ENCODE measurements around the gene IMPACT.

Gene IMPACT

DNA sequence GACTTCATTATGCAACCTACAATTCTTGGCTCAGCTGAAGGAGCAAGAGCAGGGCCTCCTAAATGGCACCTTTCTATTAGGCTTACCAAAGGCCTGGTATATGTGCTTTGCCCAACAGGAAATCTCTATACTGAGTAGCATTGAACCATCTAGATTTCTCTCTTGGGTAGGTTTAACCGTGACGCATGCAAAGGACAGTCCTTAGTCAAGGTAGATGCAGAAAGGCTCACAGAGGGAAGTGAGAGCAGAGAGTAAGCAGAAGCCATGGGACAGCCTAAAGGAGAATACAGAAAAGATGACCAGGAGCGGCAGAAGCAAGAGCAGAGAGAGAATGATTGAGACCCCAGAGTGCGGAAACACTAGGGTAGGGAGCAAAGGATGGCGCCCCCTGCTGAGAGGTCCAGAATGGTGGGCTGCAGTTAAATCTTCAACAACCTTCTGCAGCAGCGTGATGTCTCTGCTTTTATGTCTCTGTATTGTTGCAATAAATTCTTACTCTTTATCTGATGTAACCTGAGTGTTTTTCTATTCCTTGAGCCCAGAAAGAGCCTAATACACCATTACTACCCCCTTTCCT lies 24.2 kb upstream of the IMPACT start:
- Histone ChIP-seq H4K20me1 (ENCODE audit: insufficient read depth, low read length) (no peaks in the 10 kb centered on the region), H3K9me2 (replicated peaks; ENCODE audit: insufficient read depth, low read length) (no peaks in the 10 kb centered on the region), H3K9me3 (replicated peaks; ENCODE audit: insufficient read depth, low read length) (no peaks in the 10 kb centered on the region), H3K4me2 (ENCODE audit: low read depth, low read length) (no peak overlapping the region), H3F3A (ENCODE audit: insufficient read depth, low read length) (no peaks in the 10 kb centered on the region), H3K27ac (ENCODE audit: low read length) (no peak overlapping the region), H3K79me2 (ENCODE audit: low read length) (no peaks in the 10 kb centered on the region), H3K4me3 (ENCODE audit: low read length) (no peak overlapping the region), H3K9ac (ENCODE audit: low read length) (no peak overlapping the region), H3K27me3 (replicated peaks; ENCODE audit: insufficient read depth, low read length) (no peaks in the 10 kb centered on the region), H2AFZ (ENCODE audit: low read length) (no peak overlapping the region), H3K36me3 (replicated peaks; ENCODE audit: insufficient read depth, low read length) (no peaks in the 10 kb centered on the region), H3K4me1 (ENCODE audit: low read length) (no peaks in the 10 kb centered on the region)
- DNase-seq = no peak
- no peak for TF ChIP-seq EZH2phosphoT487 (IDR thresholded peaks at IDR 0.05; ENCODE audit: low read length)
- no peak for TF ChIP-seq EZH2 (optimal IDR thresholded peaks at IDR 0.05; ENCODE audit: low read depth, low read length)
- TF ChIP-seq, protein P1, sequence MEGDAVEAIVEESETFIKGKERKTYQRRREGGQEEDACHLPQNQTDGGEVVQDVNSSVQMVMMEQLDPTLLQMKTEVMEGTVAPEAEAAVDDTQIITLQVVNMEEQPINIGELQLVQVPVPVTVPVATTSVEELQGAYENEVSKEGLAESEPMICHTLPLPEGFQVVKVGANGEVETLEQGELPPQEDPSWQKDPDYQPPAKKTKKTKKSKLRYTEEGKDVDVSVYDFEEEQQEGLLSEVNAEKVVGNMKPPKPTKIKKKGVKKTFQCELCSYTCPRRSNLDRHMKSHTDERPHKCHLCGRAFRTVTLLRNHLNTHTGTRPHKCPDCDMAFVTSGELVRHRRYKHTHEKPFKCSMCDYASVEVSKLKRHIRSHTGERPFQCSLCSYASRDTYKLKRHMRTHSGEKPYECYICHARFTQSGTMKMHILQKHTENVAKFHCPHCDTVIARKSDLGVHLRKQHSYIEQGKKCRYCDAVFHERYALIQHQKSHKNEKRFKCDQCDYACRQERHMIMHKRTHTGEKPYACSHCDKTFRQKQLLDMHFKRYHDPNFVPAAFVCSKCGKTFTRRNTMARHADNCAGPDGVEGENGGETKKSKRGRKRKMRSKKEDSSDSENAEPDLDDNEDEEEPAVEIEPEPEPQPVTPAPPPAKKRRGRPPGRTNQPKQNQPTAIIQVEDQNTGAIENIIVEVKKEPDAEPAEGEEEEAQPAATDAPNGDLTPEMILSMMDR (IDR thresholded peaks at IDR 0.05; ENCODE audit: low read length) = peak; percentile 13; the same call in 1 of the 2 replicates

DNA sequence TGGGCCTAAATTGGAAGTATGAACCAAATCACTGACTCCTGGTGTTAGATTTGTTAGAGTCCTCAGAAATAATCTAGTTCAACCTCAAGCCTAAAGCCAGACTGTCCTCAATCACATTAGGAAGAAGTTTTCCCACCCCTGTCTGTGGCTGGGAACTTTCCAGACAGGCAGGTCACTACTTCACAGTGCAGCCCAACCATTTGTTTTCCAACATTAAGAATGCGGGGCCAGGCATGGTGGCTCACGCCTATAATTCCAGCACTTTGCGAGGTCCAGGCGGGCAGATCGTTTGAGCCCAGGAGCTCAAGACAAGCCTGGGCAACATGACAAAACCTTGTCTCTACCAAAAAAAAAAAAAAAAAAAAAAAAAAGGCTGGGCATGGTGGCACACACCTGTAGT lies 23.4 kb upstream of the IMPACT start:
- no peak overlapping the region for H3K4me2 ChIP-seq (ENCODE audit: low read depth, low read length)
- H3K36me3 ChIP-seq (replicated peaks; ENCODE audit: insufficient read depth, low read length) = no peaks in the 10 kb centered on the region
- no peaks in the 10 kb centered on the region for H4K20me1 ChIP-seq (ENCODE audit: insufficient read depth, low read length)
- DNase-seq = no peak
- no peaks in the 10 kb centered on the region for H3K27me3 ChIP-seq (replicated peaks; ENCODE audit: insufficient read depth, low read length)
- H3F3A ChIP-seq (ENCODE audit: insufficient read depth, low read length) = no peaks in the 10 kb centered on the region
- no peak overlapping the region for H2AFZ ChIP-seq (ENCODE audit: low read length)
- no peaks in the 10 kb centered on the region for H3K9me2 ChIP-seq (replicated peaks; ENCODE audit: insufficient read depth, low read length)
- H3K27ac ChIP-seq (ENCODE audit: low read length) = no peak overlapping the region
- H3K4me3 ChIP-seq (ENCODE audit: low read length) = no peak overlapping the region
- H3K9ac ChIP-seq (ENCODE audit: low read length) = no peak overlapping the region
- no peaks in the 10 kb centered on the region for H3K79me2 ChIP-seq (ENCODE audit: low read length)
- no peaks in the 10 kb centered on the region for H3K4me1 ChIP-seq (ENCODE audit: low read length)
- no peak for TF ChIP-seq EZH2phosphoT487 (IDR thresholded peaks at IDR 0.05; ENCODE audit: low read length)
- TF ChIP-seq, protein P1 (IDR thresholded peaks at IDR 0.05; ENCODE audit: low read length) = no peak
- TF ChIP-seq EZH2 (optimal IDR thresholded peaks at IDR 0.05; ENCODE audit: low read depth, low read length) = no peak
- no peaks in the 10 kb centered on the region for H3K9me3 ChIP-seq (replicated peaks; ENCODE audit: insufficient read depth, low read length)

DNA sequence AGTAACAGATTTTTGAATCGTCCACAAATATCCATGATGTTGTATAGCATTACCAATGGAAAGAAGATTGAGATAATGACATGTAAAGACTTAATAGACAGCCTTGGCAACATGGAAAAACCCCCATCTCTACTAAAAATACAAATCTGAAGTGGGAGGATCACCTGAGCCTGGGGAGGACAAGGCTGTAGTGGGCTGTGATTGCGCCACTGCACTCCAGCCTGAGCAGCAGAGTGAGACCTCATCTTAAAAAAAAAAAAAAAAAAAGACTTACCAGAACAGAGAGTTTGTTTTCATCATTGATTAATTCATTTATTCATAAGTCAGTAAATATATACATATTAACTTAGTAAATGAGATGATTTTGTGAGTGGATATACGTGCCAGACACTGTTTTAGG lies 21.9 kb upstream of the IMPACT start:
- Histone ChIP-seq H3K9ac (ENCODE audit: low read length) (no peak overlapping the region), H3K4me3 (ENCODE audit: low read length) (no peak overlapping the region), H3K36me3 (replicated peaks; ENCODE audit: insufficient read depth, low read length) (no peaks in the 10 kb centered on the region), H3K9me3 (replicated peaks; ENCODE audit: insufficient read depth, low read length) (no peaks in the 10 kb centered on the region), H3K79me2 (ENCODE audit: low read length) (no peaks in the 10 kb centered on the region), H3F3A (ENCODE audit: insufficient read depth, low read length) (no peaks in the 10 kb centered on the region), H4K20me1 (ENCODE audit: insufficient read depth, low read length) (no peaks in the 10 kb centered on the region), H3K4me2 (ENCODE audit: low read depth, low read length) (no peak overlapping the region), H2AFZ (ENCODE audit: low read length) (no peak overlapping the region), H3K4me1 (ENCODE audit: low read length) (no peaks in the 10 kb centered on the region), H3K9me2 (replicated peaks; ENCODE audit: insufficient read depth, low read length) (no peaks in the 10 kb centered on the region), H3K27me3 (replicated peaks; ENCODE audit: insufficient read depth, low read length) (no peaks in the 10 kb centered on the region), H3K27ac (ENCODE audit: low read length) (no peak overlapping the region)
- DNase-seq = no peak
- TF ChIP-seq EZH2phosphoT487 (IDR thresholded peaks at IDR 0.05; ENCODE audit: low read length) (no peak), EZH2 (optimal IDR thresholded peaks at IDR 0.05; ENCODE audit: low read depth, low read length) (no peak)
- TF ChIP-seq, protein P1 (IDR thresholded peaks at IDR 0.05; ENCODE audit: low read length) = no peak
